ENCODE data around the gene KIF1C. TPM values are rescaled to one million over a fixed set of nuclear protein-coding genes. Genes with fewer than 3 reads are reported as not detected.
A peak's percentile ranks its signal among the peaks of the same experiment; 100 is the strongest.
"Not testable (repeated sequence)": the region's sequence is repeated elsewhere in the genome, so short reads cannot be mapped to it uniquely, and the experiment has no call there.

KIF1C gene
- total and polyA plus RNA-seq, 9 of the 15 experiments (the other 6 are each of a cell fraction or from before 2014, with no cell fraction given), result 0.38 to 68.4 (median 25.1) TPM

- Histone ChIP-seq H3K36me3 (ENCODE audit: control insufficient read depth, insufficient read depth, low read length) (no peaks in the 10 kb centered on the region), H3K4me3 (no peak overlapping the region), H3K4me1 (replicated peaks in 1 of 2; ENCODE audit: control insufficient read depth in 2 of 2, insufficient read depth in 2 of 2, low read length in 2 of 2) (peaks cover 0 to 5% of the 10 kb centered on the region in 2 experiments; a peak in 3 of 5 replicates), H3K79me2 (ENCODE audit: control insufficient read depth, insufficient read depth, low read length) (no peaks in the 10 kb centered on the region), H3K9ac (ENCODE audit: insufficient read depth in 1 of 2, low read depth in 2 of 2, low read length in 2 of 2) (no peak overlapping the region), H3K4me2 (ENCODE audit: insufficient read depth, low read length) (no peak overlapping the region), H3K27ac (ENCODE audit: extremely low read depth, low read depth, low read length) (no peak overlapping the region), H3K9me1 (ENCODE audit: control insufficient read depth, insufficient read depth, low read length) (no peaks in the 10 kb centered on the region), H3K9me3 (replicated peaks; ENCODE audit: control insufficient read depth, insufficient read depth, low read depth, low read length) (no peaks in the 10 kb centered on the region), H2AFZ (ENCODE audit: low read depth, low read length) (no peak overlapping the region), H3K27me3 (ENCODE audit: control insufficient read depth in 2 of 2, insufficient read depth in 2 of 2, low read length in 2 of 2) (no peaks in the 10 kb centered on the region), H4K20me1 (replicated peaks; ENCODE audit: control insufficient read depth, insufficient read depth, low read length) (no peaks in the 10 kb centered on the region)
- FAIRE-seq (no peak), ATAC-seq (no peak), DNase-seq (ENCODE audit: extremely low read depth in 1 of 4, low spot score in 3 of 4) (no peak)
- TF ChIP-seq PKNOX1 (IDR thresholded peaks at IDR 0.05), result peak; percentile 64
- no peak for TF ChIP-seq MAX (CRISPR knock-in tag; IDR thresholded peaks at IDR 0.05)
- in situ Hi-C loops (cut with MboI), result no loop called here
- POLR2A ChIA-PET, result no interaction called here
- CTCF ChIA-PET (ENCODE audit: low intra/inter-chr PET ratio), result no interaction called here
- WGBS (ENCODE audit: insufficient coverage, low coverage, missing lambda C conversion rate), result 21% methylated on average over 5 of the region's 5 CpGs
- intact Hi-C loops (cut with micrococcal nuclease), result no loop called here
- no TSS peak for BruUV-seq (replicated peaks)
Measured at GRCh38 chr17:5027916-5028315, 30.2 kb downstream of the KIF1C start.

- H3K9ac ChIP-seq (ENCODE audit: insufficient read depth in 1 of 2, low read depth in 2 of 2, low read length in 2 of 2); FAIRE-seq; H3K9me1 ChIP-seq (ENCODE audit: control insufficient read depth, insufficient read depth, low read length); H2AFZ ChIP-seq (ENCODE audit: low read depth, low read length); H3K27me3 ChIP-seq (ENCODE audit: control insufficient read depth in 2 of 2, insufficient read depth in 2 of 2, low read length in 2 of 2); H3K4me3 ChIP-seq; in situ Hi-C loops (cut with MboI); H3K4me1 ChIP-seq (replicated peaks in 1 of 2; ENCODE audit: control insufficient read depth in 2 of 2, insufficient read depth in 2 of 2, low read length in 2 of 2); H3K79me2 ChIP-seq (ENCODE audit: control insufficient read depth, insufficient read depth, low read length); ATAC-seq; DNase-seq (ENCODE audit: extremely low read depth in 1 of 4, low spot score in 3 of 4); H3K27ac ChIP-seq (ENCODE audit: extremely low read depth, low read depth, low read length); H3K9me3 ChIP-seq (replicated peaks; ENCODE audit: control insufficient read depth, insufficient read depth, low read depth, low read length); POLR2A ChIA-PET; intact Hi-C loops (cut with micrococcal nuclease); H3K36me3 ChIP-seq (ENCODE audit: control insufficient read depth, insufficient read depth, low read length); H3K4me2 ChIP-seq (ENCODE audit: insufficient read depth, low read length); BruUV-seq (replicated peaks); H4K20me1 ChIP-seq (replicated peaks; ENCODE audit: control insufficient read depth, insufficient read depth, low read length): not testable (repeated sequence)
- 100% methylated on average over 1 of the region's 2 CpGs for WGBS (ENCODE audit: insufficient coverage, low coverage, missing lambda C conversion rate)
- CTCF ChIA-PET (ENCODE audit: low intra/inter-chr PET ratio), result interaction anchor here (0.6 kb wide), 1 partner anchor 1388 kb away, joined by 5 read pairs; no protein-coding TSS in a partner anchor
Measured at GRCh38 chr17:5030168-5030567, 32.4 kb downstream of the KIF1C start.

Measured in K562 (cell line).